CD4-positive, alpha-beta T cell (primary cell): ENCODE data around the gene GFOD1. TPM values are rescaled to one million over a fixed set of nuclear protein-coding genes. Genes with fewer than 3 reads are reported as not detected.

Experiments used
- ATAC-seq: fragments of 200-7000 bp; cut with Tn5 transposase; one replicate; pipeline ENCODE4 v1.10.0; 2022; ENCODE audit warnings: mild to moderate bottlenecking; ENCODE audit not compliant: poor library complexity
- CTCF ChIA-PET: fragments of 350-600 bp; sonication (Branson Sonifier 250); formaldehyde crosslinking; loops from one replicate; lab custom pipeline; 2021; ENCODE audit warnings: antibody characterized with exemption, inconsistent platforms; lab: Charles Lee
- POLR2A ChIA-PET: fragments of 350-600 bp; sonication (Branson Sonifier 250); formaldehyde crosslinking; loops from one replicate; lab custom pipeline; 2021; ENCODE audit warnings: antibody characterized with exemption, inconsistent platforms; lab: Charles Lee
- DNase-seq, 14 experiments: peaks; one replicate each; pipeline ENCODE4 v3.0.0-alpha.2; 2013 to 2020; ENCODE audit warnings: mixed read lengths in 2 of 14
- H3K27ac ChIP-seq, 2 donors: one replicate each; pipeline versions ENCODE4 v1.5.1 to v1.7.0; 2013; ENCODE audit warnings: low read length in 2 of 2, low read depth in 1 of 2, mild to moderate bottlenecking in 1 of 2
- H3K27me3 ChIP-seq, 2 experiments: 1 replicate in 1 of 2; 2 replicates in 1 of 2; pipeline versions ENCODE4 v1.6.1 to v1.7.0; 2013; ENCODE audit warnings: low read length in 2 of 2, control low read depth in 1 of 2, mild to moderate bottlenecking in 1 of 2, moderate library complexity in 1 of 2; ENCODE audit not compliant: insufficient read depth in 2 of 2, control insufficient read depth in 1 of 2
- H3K36me3 ChIP-seq: one replicate; pipeline ENCODE4 v1.6.1; 2013; ENCODE audit warnings: low read length, control low read depth; ENCODE audit not compliant: insufficient read depth
- H3K4me1 ChIP-seq: one replicate; pipeline ENCODE4 v1.6.1; 2013; ENCODE audit warnings: low read length, control low read depth; ENCODE audit not compliant: insufficient read depth
- H3K4me3 ChIP-seq: one replicate; pipeline ENCODE4 v1.5.1; 2013; ENCODE audit warnings: mild to moderate bottlenecking, low read length, moderate library complexity
- H3K9me3 ChIP-seq, 2 experiments: 1 replicate in 1 of 2; 2 replicates in 1 of 2; pipeline versions ENCODE4 v1.6.1 to v1.7.0; 2013; ENCODE audit warnings: low read length in 2 of 2, mild to moderate bottlenecking in 2 of 2, control low read depth in 1 of 2, moderate library complexity in 1 of 2; ENCODE audit not compliant: control insufficient read depth in 1 of 2, insufficient read depth in 1 of 2
- H3K27ac Mint-ChIP-seq: one replicate; pipeline ENCODE4 v1.8.0; 2020; ENCODE audit warnings: mixed read lengths
- H3K27me3 Mint-ChIP-seq: one replicate; pipeline ENCODE4 v1.8.0; 2021; ENCODE audit warnings: mixed read lengths
- H3K36me3 Mint-ChIP-seq: one replicate; pipeline ENCODE4 v1.8.0; 2021; ENCODE audit warnings: low read depth, mixed read lengths
- H3K4me1 Mint-ChIP-seq: one replicate; pipeline ENCODE4 v1.8.0; 2021; ENCODE audit warnings: low read depth, mixed read lengths
- H3K4me3 Mint-ChIP-seq: one replicate; pipeline ENCODE4 v1.8.0; 2020; ENCODE audit warnings: mild to moderate bottlenecking, mixed read lengths
- H3K9me3 Mint-ChIP-seq: one replicate; pipeline ENCODE4 v1.8.0; 2020; ENCODE audit warnings: mixed read lengths
- intact Hi-C, 2 experiments: fragments of 100-400 bp; cut with DNase I in 1 of 2; cut with micrococcal nuclease in 1 of 2; formaldehyde crosslinking; loops; one replicate each; pipeline versions ENCODE4 v1.15.1 to v1.9.0; 2023 to 2025; cut with DNase I, micrococcal nuclease
- total RNA-seq, 174 experiments: library from RNA in 2 of 174; stranded (reverse) in 2 of 174; gene quantifications; one replicate each; pipeline ENCODE4 v1.2.3 and lab custom pipeline; 2021 to 2026
- TF ChIP-seq, protein P1 (sequence below): fragments of 200-600 bp; IDR thresholded peaks from one replicate; pipeline ENCODE4 v1.8.0; 2022; ENCODE audit warnings: antibody characterized with exemption, mild to moderate bottlenecking

The GFOD1 gene
- total RNA-seq, 2 experiments from 2014 or later, result 1.3 to 2.0 TPM

- ATAC-seq (no peak), DNase-seq (no peak)
- Histone ChIP-seq H3K4me1 (peaks cover 3% of the 10 kb centered on the region), H3K36me3 (no peaks in the 10 kb centered on the region), H3K27ac (no peak overlapping the region), H3K27me3 (no peaks in the 10 kb centered on the region), H3K4me3 (no peak overlapping the region), H3K9me3 (no peaks in the 10 kb centered on the region)
- no peaks in the 10 kb centered on the region for H3K36me3 Mint-ChIP-seq
- intact Hi-C loops, result no loop called here
- TF ChIP-seq, protein P1, sequence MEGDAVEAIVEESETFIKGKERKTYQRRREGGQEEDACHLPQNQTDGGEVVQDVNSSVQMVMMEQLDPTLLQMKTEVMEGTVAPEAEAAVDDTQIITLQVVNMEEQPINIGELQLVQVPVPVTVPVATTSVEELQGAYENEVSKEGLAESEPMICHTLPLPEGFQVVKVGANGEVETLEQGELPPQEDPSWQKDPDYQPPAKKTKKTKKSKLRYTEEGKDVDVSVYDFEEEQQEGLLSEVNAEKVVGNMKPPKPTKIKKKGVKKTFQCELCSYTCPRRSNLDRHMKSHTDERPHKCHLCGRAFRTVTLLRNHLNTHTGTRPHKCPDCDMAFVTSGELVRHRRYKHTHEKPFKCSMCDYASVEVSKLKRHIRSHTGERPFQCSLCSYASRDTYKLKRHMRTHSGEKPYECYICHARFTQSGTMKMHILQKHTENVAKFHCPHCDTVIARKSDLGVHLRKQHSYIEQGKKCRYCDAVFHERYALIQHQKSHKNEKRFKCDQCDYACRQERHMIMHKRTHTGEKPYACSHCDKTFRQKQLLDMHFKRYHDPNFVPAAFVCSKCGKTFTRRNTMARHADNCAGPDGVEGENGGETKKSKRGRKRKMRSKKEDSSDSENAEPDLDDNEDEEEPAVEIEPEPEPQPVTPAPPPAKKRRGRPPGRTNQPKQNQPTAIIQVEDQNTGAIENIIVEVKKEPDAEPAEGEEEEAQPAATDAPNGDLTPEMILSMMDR, result no peak
- CTCF ChIA-PET, result no interaction called here
- peaks cover 19% of the 10 kb centered on the region for H3K4me1 Mint-ChIP-seq
- POLR2A ChIA-PET, result no interaction called here
- H3K4me3 Mint-ChIP-seq, result no peak overlapping the region
- H3K27me3 Mint-ChIP-seq, result no peaks in the 10 kb centered on the region
- no peaks in the 10 kb centered on the region for H3K9me3 Mint-ChIP-seq
- no peak overlapping the region for H3K27ac Mint-ChIP-seq
Measured at GRCh38 chr6:13417954-13418353, 69.4 kb downstream of the GFOD1 start.

- DNase-seq, result no peak
- no peaks in the 10 kb centered on the region for H3K27me3 Mint-ChIP-seq
- CTCF ChIA-PET, result no interaction called here
- H3K27ac ChIP-seq, result no peak overlapping the region
- intact Hi-C loops, result no loop called here
- POLR2A ChIA-PET, result no interaction called here
- no peak overlapping the region for H3K27ac Mint-ChIP-seq
- TF ChIP-seq, protein P1, result no peak
- no peaks in the 10 kb centered on the region for H3K36me3 Mint-ChIP-seq
- H3K27me3 ChIP-seq, result no peaks in the 10 kb centered on the region
- ATAC-seq, result no peak
- peaks cover 19% of the 10 kb centered on the region for H3K4me1 Mint-ChIP-seq
- H3K36me3 ChIP-seq, result no peaks in the 10 kb centered on the region
- H3K9me3 Mint-ChIP-seq, result no peaks in the 10 kb centered on the region
- H3K4me3 ChIP-seq, result no peak overlapping the region
- no peaks in the 10 kb centered on the region for H3K9me3 ChIP-seq
- no peak overlapping the region for H3K4me3 Mint-ChIP-seq
- H3K4me1 ChIP-seq, result peaks cover 3% of the 10 kb centered on the region
Measured at GRCh38 chr6:13417431-13417830, 70.0 kb downstream of the GFOD1 start.

DNA sequence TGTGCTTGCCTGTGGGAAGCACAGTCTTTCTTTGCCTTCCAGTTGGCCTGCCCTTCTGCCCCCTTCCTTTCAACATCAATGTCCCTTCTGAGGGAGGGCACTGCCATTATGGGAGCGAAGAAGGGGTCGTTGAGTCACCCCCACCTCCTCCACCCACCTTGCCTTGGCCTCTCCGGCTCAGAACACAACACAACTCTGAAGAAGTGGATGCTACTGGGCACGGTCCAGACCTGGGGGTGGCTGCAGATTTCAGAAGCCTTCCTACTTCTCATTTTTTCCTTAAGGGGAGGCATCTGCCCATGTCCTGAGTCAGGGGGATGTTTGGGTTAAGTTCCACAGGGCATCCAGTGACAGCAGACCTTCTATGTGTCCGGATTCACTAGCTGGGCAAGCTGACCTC is 72.1 kb downstream of the GFOD1 start:
- intact Hi-C loops, result no loop called here
- Mint-ChIP-seq H3K27me3 (no peaks in the 10 kb centered on the region), H3K4me3 (no peak overlapping the region), H3K27ac (no peak overlapping the region), H3K36me3 (no peaks in the 10 kb centered on the region), H3K9me3 (no peaks in the 10 kb centered on the region), H3K4me1 (peaks cover 13% of the 10 kb centered on the region)
- ChIA-PET CTCF (no interaction called here), POLR2A (no interaction called here)
- no peak overlapping the region for H3K4me3 ChIP-seq
- H3K9me3 ChIP-seq, result no peaks in the 10 kb centered on the region
- DNase-seq, result no peak
- H3K36me3 ChIP-seq, result no peaks in the 10 kb centered on the region
- TF ChIP-seq, protein P1, result no peak
- no peak for ATAC-seq
- peaks cover 3% of the 10 kb centered on the region for H3K4me1 ChIP-seq
- no peaks in the 10 kb centered on the region for H3K27me3 ChIP-seq
- H3K27ac ChIP-seq, result no peak overlapping the region
